Measurements from ENCODE around the gene HDAC4. TPM values are rescaled to one million over a fixed set of nuclear protein-coding genes. Genes with fewer than 3 reads are reported as not detected.
A peak's percentile ranks its signal among the peaks of the same experiment; 100 is the strongest.

Gene HDAC4
- polyA plus RNA-seq, 6 donors from 2014 or later: 1.5 to 6.8 (median 2.8) TPM; not detected in 1

GRCh38 chr2:239199041-239199768, 201.6 kb downstream of the HDAC4 start:
- Mint-ChIP-seq H3K9me3 (no peaks in the 10 kb centered on the region), H3K4me1 (peaks cover 0 to 13% (median 5%) of the 10 kb centered on the region in 3 donors), H3K27me3 (no peaks in the 10 kb centered on the region), H3K36me3 (peaks cover 0 to 12% of the 10 kb centered on the region in 2 donors), H3K27ac (no peak overlapping the region), H3K4me3 (no peak overlapping the region)
- ATAC-seq (ENCODE audit: low read depth in 2 of 2) (no peak), DNase-seq (no peak)

GRCh38 chr2:239198221-239198620, 202.6 kb downstream of the HDAC4 start:
- DNase-seq (no peak), ATAC-seq (ENCODE audit: low read depth in 2 of 2) (no peak)
- Mint-ChIP-seq H3K4me3 (no peak overlapping the region), H3K9me3 (no peaks in the 10 kb centered on the region), H3K36me3 (peaks cover 0 to 12% of the 10 kb centered on the region in 2 donors), H3K27ac (peak overlapping the region in 1 of 6 donors; percentile 56), H3K4me1 (peaks cover 0 to 13% (median 2%) of the 10 kb centered on the region in 3 donors), H3K27me3 (no peaks in the 10 kb centered on the region)

- ATAC-seq (ENCODE audit: low read depth in 2 of 2) (no peak), DNase-seq (no peak)
- Mint-ChIP-seq H3K4me3 (no peak overlapping the region), H3K36me3 (peaks cover 0 to 12% of the 10 kb centered on the region in 2 donors), H3K27ac (no peak overlapping the region), H3K9me3 (no peaks in the 10 kb centered on the region), H3K27me3 (no peaks in the 10 kb centered on the region), H3K4me1 (peaks cover 0 to 9% (median 2%) of the 10 kb centered on the region in 3 donors)
These were observed 203.7 kb downstream of the HDAC4 start for GRCh38 chr2:239197146-239197545.

GRCh38 chr2:239196474-239197021, 204.3 kb downstream of the HDAC4 start:
- Mint-ChIP-seq H3K4me3 (peak overlapping the region in 1 of 8 donors; percentile 51), H3K9me3 (no peaks in the 10 kb centered on the region), H3K27me3 (no peaks in the 10 kb centered on the region), H3K36me3 (peaks cover 0 to 12% of the 10 kb centered on the region in 2 donors), H3K4me1 (peaks cover 0 to 8% (median 2%) of the 10 kb centered on the region in 3 donors), H3K27ac (peak overlapping the region in 1 of 6 donors; percentile 0)
- DNase-seq: no peak
- no peak for ATAC-seq (ENCODE audit: low read depth in 2 of 2)

DNA sequence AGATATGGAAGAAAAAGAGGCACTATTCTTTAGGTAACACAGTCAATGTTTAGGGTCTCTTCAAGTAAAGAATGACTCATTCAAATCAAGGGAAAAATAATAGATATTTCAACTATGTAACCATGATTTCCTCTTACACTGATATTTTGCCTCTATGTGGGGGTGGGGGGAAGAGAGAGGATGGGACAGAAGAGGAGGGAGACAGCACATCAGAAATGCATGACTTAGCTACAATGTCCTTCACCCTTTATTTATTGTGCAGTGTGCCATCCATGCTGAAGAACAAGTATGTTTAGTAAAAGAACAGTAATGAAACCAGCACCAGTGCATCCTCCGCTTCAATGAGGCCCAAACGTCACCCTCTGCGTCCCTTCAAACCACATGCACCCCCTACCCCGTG, 204.8 kb downstream of the HDAC4 start:
- ATAC-seq (ENCODE audit: low read depth in 2 of 2) (no peak), DNase-seq (no peak)
- no peak overlapping the region for H3K4me3 Mint-ChIP-seq
- H3K27me3 Mint-ChIP-seq: no peaks in the 10 kb centered on the region
- peaks cover 0 to 12% of the 10 kb centered on the region in 2 donors for H3K36me3 Mint-ChIP-seq
- H3K4me1 Mint-ChIP-seq: peaks cover 0 to 8% (median 2%) of the 10 kb centered on the region in 3 donors
- H3K27ac Mint-ChIP-seq: peak overlapping the region in 1 of 6 donors; percentile 0
- no peaks in the 10 kb centered on the region for H3K9me3 Mint-ChIP-seq

GRCh38 chr2:239195318-239195871, 205.4 kb downstream of the HDAC4 start:
- peaks cover 0 to 13% of the 10 kb centered on the region in 2 donors for H3K36me3 Mint-ChIP-seq
- DNase-seq (no peak), ATAC-seq (ENCODE audit: low read depth in 2 of 2) (no peak)
- peaks cover 0 to 3% (median 0%) of the 10 kb centered on the region in 7 donors for H3K9me3 Mint-ChIP-seq
- H3K27ac Mint-ChIP-seq: no peak overlapping the region
- no peak overlapping the region for H3K4me3 Mint-ChIP-seq
- peaks cover 0 to 8% (median 2%) of the 10 kb centered on the region in 3 donors for H3K4me1 Mint-ChIP-seq
- no peaks in the 10 kb centered on the region for H3K27me3 Mint-ChIP-seq

GRCh38 chr2:239194731-239195317, 206.0 kb downstream of the HDAC4 start:
- Mint-ChIP-seq H3K9me3 (peaks cover 0 to 6% (median 0%) of the 10 kb centered on the region in 7 donors), H3K4me1 (peaks cover 0 to 8% (median 0%) of the 10 kb centered on the region in 3 donors), H3K27ac (peak overlapping the region in 1 of 6 donors; percentile 61)

DNA sequence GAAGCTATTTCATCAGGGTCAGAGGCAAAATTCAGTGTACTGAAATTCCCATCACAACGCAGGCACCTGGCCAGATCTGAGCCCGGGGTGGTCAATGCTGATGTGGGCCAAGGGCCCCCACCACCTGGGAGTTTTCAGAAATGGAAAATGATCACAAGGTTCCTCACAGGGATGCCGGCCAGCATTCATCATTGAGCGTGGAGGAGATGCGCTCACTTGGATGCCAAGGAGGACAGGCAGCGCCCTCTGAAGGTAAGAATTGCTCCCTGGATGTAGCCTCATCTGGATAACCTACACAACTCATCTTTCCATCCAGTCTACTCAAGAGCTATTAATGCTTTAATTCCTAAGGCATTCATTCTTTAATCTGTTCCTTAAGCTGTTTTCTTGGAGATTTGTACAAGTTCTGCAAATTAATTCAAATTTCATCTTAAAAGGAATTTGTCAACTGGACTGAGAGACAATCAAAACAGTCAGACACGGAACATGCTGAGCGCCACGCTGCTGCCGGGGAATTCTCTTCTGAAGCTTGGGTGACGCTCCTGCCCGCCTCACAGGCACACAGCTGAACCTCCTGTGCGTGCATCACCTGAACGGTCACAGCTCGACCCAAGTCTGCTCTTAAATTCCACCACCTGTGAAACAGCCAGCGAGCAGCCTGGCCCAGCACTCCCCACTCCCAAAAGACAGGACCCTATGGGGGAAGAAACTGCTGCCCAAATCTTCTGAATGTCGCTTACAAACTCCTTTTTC, 206.7 kb downstream of the HDAC4 start:
- ATAC-seq (ENCODE audit: low read depth in 2 of 2) (no peak), DNase-seq (no peak)
- Mint-ChIP-seq H3K27ac (peak overlapping the region in 1 of 6 donors; percentile 61), H3K36me3 (peaks cover 0 to 17% of the 10 kb centered on the region in 2 donors), H3K4me3 (no peak overlapping the region), H3K27me3 (no peaks in the 10 kb centered on the region), H3K9me3 (peaks cover 0 to 6% (median 0%) of the 10 kb centered on the region in 7 donors), H3K4me1 (peaks cover 0 to 8% (median 0%) of the 10 kb centered on the region in 3 donors)

More at GRCh38 chr2:239194731-239195317, 206.0 kb downstream of the HDAC4 start:
- no peak for DNase-seq
- no peak overlapping the region for H3K4me3 Mint-ChIP-seq
- H3K27me3 Mint-ChIP-seq: no peaks in the 10 kb centered on the region
- ATAC-seq (ENCODE audit: low read depth in 2 of 2): no peak
- peaks cover 0 to 17% of the 10 kb centered on the region in 2 donors for H3K36me3 Mint-ChIP-seq

GRCh38 chr2:239193401-239193811, 207.4 kb downstream of the HDAC4 start:
- ATAC-seq (ENCODE audit: low read depth in 2 of 2): no peak
- no peak overlapping the region for H3K27ac Mint-ChIP-seq

DNA sequence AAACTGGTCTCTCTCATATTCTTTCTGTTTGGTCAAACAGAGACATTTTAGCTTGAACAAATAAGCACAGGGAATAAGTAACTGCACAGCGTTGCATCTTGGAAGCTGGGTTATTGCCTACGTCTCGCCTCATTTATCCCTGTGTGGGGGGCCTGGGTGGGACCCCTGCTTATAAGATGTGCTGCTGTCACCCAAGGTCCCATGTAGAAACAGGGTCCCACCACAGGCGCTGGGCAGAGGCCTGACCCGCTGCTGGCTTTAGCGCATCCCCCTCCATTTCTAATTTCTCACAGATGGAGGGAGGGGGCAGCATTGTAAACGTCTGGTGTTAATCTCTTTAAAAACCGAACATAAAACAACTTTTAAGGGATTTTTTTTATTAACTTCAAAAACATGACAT, 207.8 kb downstream of the HDAC4 start:
- Mint-ChIP-seq H3K36me3 (peaks cover 9 to 17% of the 10 kb centered on the region in 2 donors), H3K27me3 (no peaks in the 10 kb centered on the region), H3K9me3 (peaks cover 0 to 11% (median 2%) of the 10 kb centered on the region in 7 donors)

More at GRCh38 chr2:239193401-239193811, 207.4 kb downstream of the HDAC4 start:
- H3K4me1 Mint-ChIP-seq: peaks cover 0 to 8% (median 0%) of the 10 kb centered on the region in 3 donors
- peaks cover 0 to 10% (median 2%) of the 10 kb centered on the region in 7 donors for H3K9me3 Mint-ChIP-seq
- H3K36me3 Mint-ChIP-seq: peaks cover 5 to 17% of the 10 kb centered on the region in 2 donors
- no peaks in the 10 kb centered on the region for H3K27me3 Mint-ChIP-seq
- DNase-seq: no peak
- H3K4me3 Mint-ChIP-seq: no peak overlapping the region

DNA sequence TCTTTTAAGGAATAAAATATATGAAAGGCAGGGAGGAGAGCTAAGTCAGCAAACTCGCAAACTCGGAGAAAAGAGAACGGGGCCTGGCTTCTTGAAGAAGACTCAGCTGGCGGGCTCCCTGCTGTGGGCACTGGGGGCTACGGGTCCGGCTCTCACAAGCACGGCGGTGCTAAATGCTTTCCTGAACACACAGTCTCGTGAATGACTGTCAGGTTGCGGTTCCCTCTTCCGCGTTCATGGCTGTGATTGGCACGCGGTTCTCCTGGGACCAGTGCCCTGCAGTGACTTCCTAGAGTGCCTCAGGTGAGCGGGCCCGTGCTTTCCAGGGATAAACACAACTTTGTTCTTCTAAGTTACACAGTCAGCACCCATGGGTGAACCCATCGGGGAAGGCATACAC, 208.4 kb downstream of the HDAC4 start:
- Mint-ChIP-seq H3K9me3 (peaks cover 0 to 11% (median 2%) of the 10 kb centered on the region in 7 donors), H3K4me1 (peaks cover 0 to 8% (median 0%) of the 10 kb centered on the region in 3 donors), H3K27ac (peak overlapping the region in 1 of 6 donors; percentile 59), H3K36me3 (peaks cover 9 to 13% of the 10 kb centered on the region in 2 donors), H3K4me3 (peak overlapping the region in 2 of 8 donors; percentile 8 to 9), H3K27me3 (no peaks in the 10 kb centered on the region)
- DNase-seq: no peak
- ATAC-seq (ENCODE audit: low read depth in 2 of 2): no peak

More for the DNA sequence above, 207.8 kb downstream of the HDAC4 start:
- no peak overlapping the region for H3K27ac Mint-ChIP-seq
- H3K4me3 Mint-ChIP-seq: no peak overlapping the region
- DNase-seq (no peak), ATAC-seq (ENCODE audit: low read depth in 2 of 2) (no peak)
- peaks cover 0 to 8% (median 0%) of the 10 kb centered on the region in 3 donors for H3K4me1 Mint-ChIP-seq

DNA sequence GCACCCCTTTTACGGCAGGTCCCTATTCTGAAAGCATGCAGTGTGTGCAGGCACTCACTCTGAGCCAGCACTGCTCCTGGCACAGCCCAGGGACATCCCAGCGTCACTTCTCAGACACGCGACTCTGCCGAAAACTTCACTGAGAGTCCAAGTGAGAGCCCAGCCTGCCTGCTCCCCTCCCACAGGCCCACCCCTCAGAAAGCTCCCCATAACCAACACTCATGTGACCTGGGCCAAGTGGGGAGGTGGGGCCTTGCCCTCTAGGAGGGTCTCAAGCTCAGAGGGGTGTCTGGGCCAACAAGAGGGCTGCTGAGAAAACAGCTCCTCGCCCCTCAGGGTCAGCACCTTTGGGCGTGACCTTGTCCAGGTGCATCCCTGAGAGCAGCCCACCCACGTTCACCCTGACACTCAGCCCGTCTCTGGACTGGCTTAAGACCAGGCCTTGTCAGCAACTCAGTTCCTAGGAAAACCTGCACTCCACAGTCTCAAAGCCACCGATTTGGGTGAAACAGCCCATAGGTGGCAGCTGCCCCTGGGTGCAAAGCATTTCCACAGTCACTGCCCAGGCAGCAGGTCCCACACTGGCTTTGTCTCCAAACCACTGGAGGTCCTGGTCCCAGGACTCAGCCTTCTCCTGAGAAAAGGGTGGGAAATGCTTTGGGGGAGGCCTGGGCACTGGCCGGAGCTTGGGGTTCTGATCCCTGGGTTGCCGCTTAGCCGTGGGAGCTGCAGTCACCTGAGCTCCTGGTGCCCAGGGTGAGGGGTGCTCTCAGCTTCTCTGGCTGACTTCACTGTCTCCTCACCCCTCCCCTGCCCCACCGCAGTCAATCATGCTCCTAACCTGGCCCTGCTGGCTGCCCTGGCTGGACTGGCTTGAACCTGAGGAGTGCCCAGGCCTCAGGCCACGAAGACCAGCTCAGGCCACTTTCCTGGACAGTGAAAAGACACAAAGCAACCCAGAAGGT, 209.6 kb downstream of the HDAC4 start:
- Mint-ChIP-seq H3K4me1 (peaks cover 0 to 5% (median 0%) of the 10 kb centered on the region in 3 donors), H3K9me3 (peaks cover 0 to 11% (median 2%) of the 10 kb centered on the region in 7 donors), H3K27ac (no peak overlapping the region), H3K27me3 (no peaks in the 10 kb centered on the region), H3K36me3 (peaks cover 5 to 9% of the 10 kb centered on the region in 2 donors), H3K4me3 (no peak overlapping the region)
- no peak for DNase-seq
- no peak for ATAC-seq (ENCODE audit: low read depth in 2 of 2)
